GM12801 (cell line): ENCODE results near the gene PRIMPOL.

Source experiments
- TF ChIP-seq, protein P1 (sequence below): IDR thresholded peaks from one replicate; pipeline ENCODE4 v1.5.1; 2011; ENCODE audit warnings: control low read depth; ENCODE audit not compliant: insufficient read length; ENCODE audit errors: extremely low read depth

The PRIMPOL gene

GRCh38 chr4:184660978-184661377, 11.4 kb downstream of the PRIMPOL start:
- TF ChIP-seq, protein P1, sequence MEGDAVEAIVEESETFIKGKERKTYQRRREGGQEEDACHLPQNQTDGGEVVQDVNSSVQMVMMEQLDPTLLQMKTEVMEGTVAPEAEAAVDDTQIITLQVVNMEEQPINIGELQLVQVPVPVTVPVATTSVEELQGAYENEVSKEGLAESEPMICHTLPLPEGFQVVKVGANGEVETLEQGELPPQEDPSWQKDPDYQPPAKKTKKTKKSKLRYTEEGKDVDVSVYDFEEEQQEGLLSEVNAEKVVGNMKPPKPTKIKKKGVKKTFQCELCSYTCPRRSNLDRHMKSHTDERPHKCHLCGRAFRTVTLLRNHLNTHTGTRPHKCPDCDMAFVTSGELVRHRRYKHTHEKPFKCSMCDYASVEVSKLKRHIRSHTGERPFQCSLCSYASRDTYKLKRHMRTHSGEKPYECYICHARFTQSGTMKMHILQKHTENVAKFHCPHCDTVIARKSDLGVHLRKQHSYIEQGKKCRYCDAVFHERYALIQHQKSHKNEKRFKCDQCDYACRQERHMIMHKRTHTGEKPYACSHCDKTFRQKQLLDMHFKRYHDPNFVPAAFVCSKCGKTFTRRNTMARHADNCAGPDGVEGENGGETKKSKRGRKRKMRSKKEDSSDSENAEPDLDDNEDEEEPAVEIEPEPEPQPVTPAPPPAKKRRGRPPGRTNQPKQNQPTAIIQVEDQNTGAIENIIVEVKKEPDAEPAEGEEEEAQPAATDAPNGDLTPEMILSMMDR: no peak

GRCh38 chr4:184662236-184662635, 12.7 kb downstream of the PRIMPOL start:
- TF ChIP-seq, protein P1: no peak

- TF ChIP-seq, protein P1: no peak
Measured at GRCh38 chr4:184664445-184665210, 15.1 kb downstream of the PRIMPOL start.

DNA sequence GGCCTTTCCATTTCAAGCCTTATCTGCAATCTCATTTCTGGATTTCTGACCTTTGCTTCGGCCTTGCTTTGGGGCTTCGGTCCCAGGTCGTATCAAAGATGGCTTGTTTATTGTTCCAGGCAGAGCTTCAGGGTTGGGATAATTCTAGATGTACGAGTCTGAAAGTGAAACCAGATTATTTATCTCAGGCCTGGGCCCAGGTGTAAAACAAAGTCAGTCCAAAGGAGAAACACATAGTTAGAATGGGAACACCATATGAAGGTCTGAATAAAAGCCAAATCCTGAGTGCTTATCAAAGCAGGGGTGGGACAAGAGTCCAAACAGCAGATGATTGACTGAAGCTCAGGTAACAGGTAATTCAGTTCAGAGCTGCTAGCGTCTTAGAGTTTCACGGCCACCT, 17.1 kb downstream of the PRIMPOL start:
- TF ChIP-seq, protein P1: no peak

- TF ChIP-seq, protein P1: no peak
Measured at GRCh38 chr4:184668096-184668495, 18.6 kb downstream of the PRIMPOL start.

- TF ChIP-seq, protein P1: no peak
Measured at GRCh38 chr4:184668511-184669114, 19.1 kb downstream of the PRIMPOL start.

DNA sequence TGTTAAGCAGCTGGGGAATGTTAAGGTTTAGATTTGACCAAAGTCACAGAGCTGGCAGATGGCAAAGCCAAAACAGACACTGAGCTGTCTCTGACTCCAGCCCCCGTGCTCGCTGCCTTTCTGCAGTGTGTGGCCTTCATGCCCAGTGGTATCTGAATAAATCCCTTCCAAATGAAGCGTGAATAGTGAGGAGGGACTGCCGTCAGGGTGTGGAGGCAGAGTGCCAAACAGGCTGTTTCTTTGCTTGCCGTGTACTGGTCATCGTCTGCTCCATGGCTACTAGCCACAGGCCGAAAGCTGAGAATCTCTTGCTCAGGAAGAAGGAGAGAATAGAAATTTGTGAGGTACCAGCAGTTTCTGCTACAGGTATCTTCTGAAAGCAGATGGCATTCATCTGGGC, 19.7 kb downstream of the PRIMPOL start:
- TF ChIP-seq, protein P1: no peak
